Measurements from ENCODE around the gene ABCC3.

- TF ChIP-seq CTCF (conservative IDR thresholded peaks at IDR 0.05; ENCODE audit: low read depth, low read length) (no peak), EZH2 (IDR thresholded peaks at IDR 0.05; ENCODE audit: borderline replicate concordance, low read depth, low read length, poor library complexity, severe bottlenecking) (no peak)
Observed at GRCh38 chr17:50721194-50722010, 86.7 kb downstream of the ABCC3 start.

All from A673 (cell line).